ENCODE measurements around the gene PCDHGA10. TPM values are rescaled to one million over a fixed set of nuclear protein-coding genes. Genes with fewer than 3 reads are reported as not detected.

Gene PCDHGA10
- total RNA-seq, 1 donor from 2014 or later, result 0.07 TPM

Other genes starting within 250 kb of the PCDHGA10 start
- gene PCDHB7, start 240.3 kb upstream of the PCDHGA10 start, total RNA-seq, result not detected in 2 replicates
- gene PCDHB8, start 235.2 kb upstream of the PCDHGA10 start, total RNA-seq, result not detected in 2 replicates
- gene PCDHB16, start 230.6 kb upstream of the PCDHGA10 start, total RNA-seq, result not detected in 2 replicates
- gene PCDHB9, start 225.8 kb upstream of the PCDHGA10 start, total RNA-seq, result not detected in 2 replicates
- not detected in 2 replicates for gene PCDHB10, start 220.6 kb upstream of the PCDHGA10 start, total RNA-seq
- gene PCDHB11, start 213.4 kb upstream of the PCDHGA10 start, total RNA-seq, result not detected in 2 replicates
- gene PCDHB12, start 204.3 kb upstream of the PCDHGA10 start, total RNA-seq, result not detected in 2 replicates
- 0.05 TPM in 1 of 2 replicates, not detected in the other for gene PCDHB13, start 199.1 kb upstream of the PCDHGA10 start, total RNA-seq
- not detected in 2 replicates for gene PCDHB14, start 189.6 kb upstream of the PCDHGA10 start, total RNA-seq
- gene PCDHB15, start 167.6 kb upstream of the PCDHGA10 start, total RNA-seq, result not detected in 2 replicates
- gene SLC25A2, start 108.9 kb upstream of the PCDHGA10 start, total RNA-seq, result 0.14 and 0.23 TPM in 2 replicates
- 71.5 and 75.0 TPM in 2 replicates for gene TAF7, start 92.2 kb upstream of the PCDHGA10 start, total RNA-seq
- 0.07 and 0.09 TPM in 2 replicates for gene PCDHGA1, start 82.5 kb upstream of the PCDHGA10 start, total RNA-seq
- 0.07 and 0.12 TPM in 2 replicates for gene PCDHGA2, start 74.2 kb upstream of the PCDHGA10 start, total RNA-seq
- gene PCDHGA3, start 69.2 kb upstream of the PCDHGA10 start, total RNA-seq, result 0.14 and 0.19 TPM in 2 replicates
- gene PCDHGB1, start 62.9 kb upstream of the PCDHGA10 start, total RNA-seq, result 0.14 and 0.19 TPM in 2 replicates
- 0.33 and 0.37 TPM in 2 replicates for gene PCDHGA4, start 58.0 kb upstream of the PCDHGA10 start, total RNA-seq
- gene PCDHGB2, start 53.0 kb upstream of the PCDHGA10 start, total RNA-seq, result 0.63 and 0.97 TPM in 2 replicates
- 0.19 and 0.51 TPM in 2 replicates for gene PCDHGA5, start 48.8 kb upstream of the PCDHGA10 start, total RNA-seq
- gene PCDHGB3, start 42.7 kb upstream of the PCDHGA10 start, total RNA-seq, result 0.40 and 0.49 TPM in 2 replicates
- 0.31 and 0.54 TPM in 2 replicates for gene PCDHGA6, start 39.1 kb upstream of the PCDHGA10 start, total RNA-seq
- 0.05 and 0.23 TPM in 2 replicates for gene PCDHGA7, start 30.2 kb upstream of the PCDHGA10 start, total RNA-seq
- 0.21 TPM in 2 replicates for gene PCDHGB4, start 25.3 kb upstream of the PCDHGA10 start, total RNA-seq
- 0.02 and 0.09 TPM in 2 replicates for gene PCDHGA8, start 20.4 kb upstream of the PCDHGA10 start, total RNA-seq
- 0.43 and 0.47 TPM in 2 replicates for gene PCDHGB5, start 15.0 kb upstream of the PCDHGA10 start, total RNA-seq
- gene PCDHGA9, start 10.2 kb upstream of the PCDHGA10 start, total RNA-seq, result 0.33 and 0.44 TPM in 2 replicates
- 0.09 and 0.14 TPM in 2 replicates for gene PCDHGB6, start 5.0 kb upstream of the PCDHGA10 start, total RNA-seq
- 0.12 and 0.17 TPM in 2 replicates for gene PCDHGB7, start 4.7 kb downstream of the PCDHGA10 start, total RNA-seq
- gene PCDHGA11, start 8.1 kb downstream of the PCDHGA10 start, total RNA-seq, result 0.23 and 0.31 TPM in 2 replicates
- 0.12 and 0.16 TPM in 2 replicates for gene PCDHGA12, start 17.5 kb downstream of the PCDHGA10 start, total RNA-seq
- 0.24 and 0.58 TPM in 2 replicates for gene PCDHGC3, start 63.0 kb downstream of the PCDHGA10 start, total RNA-seq
- gene PCDHGC4, start 72.0 kb downstream of the PCDHGA10 start, total RNA-seq, result not detected in 2 replicates
- not detected in 2 replicates for gene PCDHGC5, start 76.1 kb downstream of the PCDHGA10 start, total RNA-seq
- gene DIAPH1, start 206.0 kb downstream of the PCDHGA10 start, total RNA-seq, result 225 and 232 TPM in 2 replicates
- 88.1 and 92.3 TPM in 2 replicates for gene HDAC3, start 223.9 kb downstream of the PCDHGA10 start, total RNA-seq
- 24.1 TPM in 2 replicates for gene RELL2, start 224.0 kb downstream of the PCDHGA10 start, total RNA-seq
- gene FCHSD1, start 238.4 kb downstream of the PCDHGA10 start, total RNA-seq, result 33.1 and 34.5 TPM in 2 replicates